ENCODE data around the gene GPR162. TPM values are rescaled to one million over a fixed set of nuclear protein-coding genes. Genes with fewer than 3 reads are reported as not detected.

Gene GPR162
- total and polyA plus RNA-seq, 2 of the 4 experiments (the other 2 are of a cell fraction) = 2.9 to 6.0 TPM

DNA sequence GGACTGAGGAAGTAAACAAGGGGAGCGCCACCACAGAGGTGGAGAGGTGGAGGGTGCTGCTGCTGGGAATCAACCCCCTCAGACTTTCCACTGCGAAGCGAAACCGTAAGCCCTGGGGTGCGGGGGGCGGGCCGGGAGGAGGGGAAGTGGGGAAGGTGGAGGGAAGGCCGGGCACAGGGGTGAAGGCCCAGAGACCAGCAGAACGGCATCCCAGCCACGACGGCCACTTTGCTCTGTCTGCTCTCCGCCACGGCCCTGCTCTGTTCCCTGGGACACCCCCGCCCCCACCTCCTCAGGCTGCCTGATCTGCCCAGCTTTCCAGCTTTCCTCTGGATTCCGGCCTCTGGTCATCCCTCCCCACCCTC, 49.3 kb upstream of the GPR162 start, which contains the start of gene LAG3:
Gene LAG3 (plus strand): TSS at position 190 of the 365 bp plus-strand sequence. CDS start 333 bp downstream, outside the sequence.
- in situ Hi-C loops (cut with MboI; ENCODE audit: low sequenced_read_pairs) (no loop called here), dilution Hi-C loops (cut with HindIII; ENCODE audit: low sequenced_read_pairs, unreplicated experiment) (no loop called here), intact Hi-C loops (cut with micrococcal nuclease) (no loop called here)
- Histone ChIP-seq H3K79me1 (ENCODE audit: low read depth in 1 of 2, low read length in 2 of 2) (peaks cover 15 to 37% of the 10 kb centered on the region in 2 experiments), H3K9me3 (ENCODE audit: control insufficient read depth, insufficient read depth, low read length) (no peaks in the 10 kb centered on the region), H4K5ac (ENCODE audit: low read depth, low read length) (no peak within 1 kb of the TSS), H3K23ac (ENCODE audit: low read depth, low read length) (no peak within 1 kb of the TSS), H2AK9ac (replicated peaks; ENCODE audit: low read depth, low read length, poor library complexity) (peak within 1 kb of the TSS; percentile 48), H3K36me3 (ENCODE audit: control insufficient read depth, insufficient read depth, low read length) (peaks cover 17% of the 10 kb centered on the region), H3K27me3 (ENCODE audit: control insufficient read depth, insufficient read depth, low read length) (no peaks in the 10 kb centered on the region), H2BK15ac (ENCODE audit: low read depth, low read length) (no peak within 1 kb of the TSS), H3K27ac (ENCODE audit: insufficient read depth, low read length) (no peak within 1 kb of the TSS), H3K9me1 (ENCODE audit: insufficient read depth, low read length) (peaks cover 12% of the 10 kb centered on the region), H2BK5ac (ENCODE audit: low read depth, low read length, poor library complexity, severe bottlenecking) (no peak within 1 kb of the TSS), H4K91ac (ENCODE audit: insufficient read depth, low read depth, low read length) (no peak within 1 kb of the TSS), H3K4ac (ENCODE audit: low read depth, low read length) (no peak within 1 kb of the TSS), H2AK5ac (ENCODE audit: low read depth, low read length) (no peak within 1 kb of the TSS), H3K4me1 (ENCODE audit: control insufficient read depth, insufficient read depth, low read length) (peaks cover 13% of the 10 kb centered on the region), H2AFZ (replicated peaks; ENCODE audit: low read length, poor library complexity) (peak within 1 kb of the TSS; percentile 66), H3K14ac (replicated peaks; ENCODE audit: low read depth, low read length) (no peak within 1 kb of the TSS), H2BK120ac (ENCODE audit: low read depth, low read length) (no peak within 1 kb of the TSS), H3K4me2 (ENCODE audit: low read depth, low read length) (no peak within 1 kb of the TSS), H2BK20ac (ENCODE audit: low read depth, low read length) (no peak within 1 kb of the TSS), H3K18ac (ENCODE audit: low read depth, low read length) (no peak within 1 kb of the TSS), H4K8ac (ENCODE audit: low read depth in 2 of 2, low read length in 2 of 2) (no peak within 1 kb of the TSS), H3K4me3 (ENCODE audit: insufficient read depth, low read depth, low read length) (no peak within 1 kb of the TSS), H3K56ac (ENCODE audit: extremely low read depth, insufficient read depth, low read length) (no peak within 1 kb of the TSS), H3K9ac (ENCODE audit: low read depth, low read length) (no peak within 1 kb of the TSS), H4K20me1 (ENCODE audit: insufficient read depth, low read length) (peaks cover 30% of the 10 kb centered on the region)
- CTCF ChIA-PET = no interaction called here
- BruUV-seq (replicated peaks) = no TSS peak
- TF ChIP-seq FOS (IDR thresholded peaks at IDR 0.05; ENCODE audit: low read depth, low read length) (no peak), CHD1 (IDR thresholded peaks at IDR 0.05; ENCODE audit: low read depth, low read length) (no peak), BHLHE40 (IDR thresholded peaks at IDR 0.05; ENCODE audit: low read depth, low read length) (no peak), RAD21 (IDR thresholded peaks at IDR 0.05; ENCODE audit: low read length) (no peak), MXI1 (IDR thresholded peaks at IDR 0.05; ENCODE audit: borderline replicate concordance, low read depth, low read length) (no peak), RCOR1 (IDR thresholded peaks at IDR 0.05; ENCODE audit: insufficient replicate concordance, low read length) (no peak), MAFK (IDR thresholded peaks at IDR 0.05; ENCODE audit: low read depth, low read length) (no peak), RFX5 (IDR thresholded peaks at IDR 0.05; ENCODE audit: low read depth, low read length) (no peak), POLR2A (IDR thresholded peaks at IDR 0.05; ENCODE audit: low read depth, low read length) (no peak), CEBPB (IDR thresholded peaks at IDR 0.05; ENCODE audit: low read depth, low read length) (no peak), MAZ (IDR thresholded peaks at IDR 0.05; ENCODE audit: borderline replicate concordance, low read depth, low read length) (no peak), NFE2L2 (IDR thresholded peaks at IDR 0.05; ENCODE audit: low read depth, low read length) (no peak), SMC3 (IDR thresholded peaks at IDR 0.05; ENCODE audit: low read depth, low read length) (no peak)
- TF ChIP-seq, protein P1, sequence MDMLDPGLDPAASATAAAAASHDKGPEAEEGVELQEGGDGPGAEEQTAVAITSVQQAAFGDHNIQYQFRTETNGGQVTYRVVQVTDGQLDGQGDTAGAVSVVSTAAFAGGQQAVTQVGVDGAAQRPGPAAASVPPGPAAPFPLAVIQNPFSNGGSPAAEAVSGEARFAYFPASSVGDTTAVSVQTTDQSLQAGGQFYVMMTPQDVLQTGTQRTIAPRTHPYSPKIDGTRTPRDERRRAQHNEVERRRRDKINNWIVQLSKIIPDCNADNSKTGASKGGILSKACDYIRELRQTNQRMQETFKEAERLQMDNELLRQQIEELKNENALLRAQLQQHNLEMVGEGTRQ (IDR thresholded peaks at IDR 0.05; ENCODE audit: low read depth, low read length) = no peak
- TF ChIP-seq, protein P2, sequence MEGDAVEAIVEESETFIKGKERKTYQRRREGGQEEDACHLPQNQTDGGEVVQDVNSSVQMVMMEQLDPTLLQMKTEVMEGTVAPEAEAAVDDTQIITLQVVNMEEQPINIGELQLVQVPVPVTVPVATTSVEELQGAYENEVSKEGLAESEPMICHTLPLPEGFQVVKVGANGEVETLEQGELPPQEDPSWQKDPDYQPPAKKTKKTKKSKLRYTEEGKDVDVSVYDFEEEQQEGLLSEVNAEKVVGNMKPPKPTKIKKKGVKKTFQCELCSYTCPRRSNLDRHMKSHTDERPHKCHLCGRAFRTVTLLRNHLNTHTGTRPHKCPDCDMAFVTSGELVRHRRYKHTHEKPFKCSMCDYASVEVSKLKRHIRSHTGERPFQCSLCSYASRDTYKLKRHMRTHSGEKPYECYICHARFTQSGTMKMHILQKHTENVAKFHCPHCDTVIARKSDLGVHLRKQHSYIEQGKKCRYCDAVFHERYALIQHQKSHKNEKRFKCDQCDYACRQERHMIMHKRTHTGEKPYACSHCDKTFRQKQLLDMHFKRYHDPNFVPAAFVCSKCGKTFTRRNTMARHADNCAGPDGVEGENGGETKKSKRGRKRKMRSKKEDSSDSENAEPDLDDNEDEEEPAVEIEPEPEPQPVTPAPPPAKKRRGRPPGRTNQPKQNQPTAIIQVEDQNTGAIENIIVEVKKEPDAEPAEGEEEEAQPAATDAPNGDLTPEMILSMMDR (conservative IDR thresholded peaks at IDR 0.05; ENCODE audit: low read depth, low read length) = no peak
- TF ChIP-seq, protein P3, sequence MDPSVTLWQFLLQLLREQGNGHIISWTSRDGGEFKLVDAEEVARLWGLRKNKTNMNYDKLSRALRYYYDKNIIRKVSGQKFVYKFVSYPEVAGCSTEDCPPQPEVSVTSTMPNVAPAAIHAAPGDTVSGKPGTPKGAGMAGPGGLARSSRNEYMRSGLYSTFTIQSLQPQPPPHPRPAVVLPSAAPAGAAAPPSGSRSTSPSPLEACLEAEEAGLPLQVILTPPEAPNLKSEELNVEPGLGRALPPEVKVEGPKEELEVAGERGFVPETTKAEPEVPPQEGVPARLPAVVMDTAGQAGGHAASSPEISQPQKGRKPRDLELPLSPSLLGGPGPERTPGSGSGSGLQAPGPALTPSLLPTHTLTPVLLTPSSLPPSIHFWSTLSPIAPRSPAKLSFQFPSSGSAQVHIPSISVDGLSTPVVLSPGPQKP (IDR thresholded peaks at IDR 0.05; ENCODE audit: borderline replicate concordance, low read depth, low read length) = no peak
- POLR2A ChIA-PET (ENCODE audit: unreplicated experiment) = no interaction called here
- WGBS, 2 experiments (ENCODE audit: extremely low coverage in 2 of 2, insufficient read length in 1 of 2) = 80% methylated on average over 4 of the region's 15 CpGs; no CpG with 5 or more reads in 1 of the 2 experiments
- DNase-seq (no peak), ATAC-seq (ENCODE audit: low read depth) (no peak)

Measured in IMR-90 (cell line).